Measurements from ENCODE around the gene ANKRD30BL. TPM values are rescaled to one million over a fixed set of nuclear protein-coding genes. Genes with fewer than 3 reads are reported as not detected.
"Not testable (repeated sequence)": the region's sequence is repeated elsewhere in the genome, so short reads cannot be mapped to it uniquely, and the experiment has no call there.

Gene ANKRD30BL, protein sequence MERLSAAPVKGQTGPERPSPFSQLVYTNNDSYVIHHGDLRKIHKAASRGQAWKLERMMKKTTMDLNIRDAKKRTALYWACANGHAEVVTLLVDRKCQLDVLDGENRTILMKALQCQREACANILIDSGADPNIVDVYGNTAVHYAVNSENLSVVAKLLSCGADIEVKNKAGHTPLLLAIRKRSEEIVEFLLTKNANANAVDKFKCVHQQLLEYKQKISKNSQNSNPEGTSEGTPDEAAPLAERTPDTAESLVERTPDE
- total RNA-seq, result not detected in 2 replicates

- not testable (repeated sequence) for DNase-seq
Measured at GRCh38 chr2:132161161-132162124, at the start of gene ANKRD30BL. ANKRD30BL (minus strand) TSS chr2:132161952; CDS start chr2:132161705, 247 bp downstream.

- DNase-seq, result not testable (repeated sequence)
Measured at GRCh38 chr2:132202866-132203265, 41.1 kb upstream of the ANKRD30BL start.

DNA sequence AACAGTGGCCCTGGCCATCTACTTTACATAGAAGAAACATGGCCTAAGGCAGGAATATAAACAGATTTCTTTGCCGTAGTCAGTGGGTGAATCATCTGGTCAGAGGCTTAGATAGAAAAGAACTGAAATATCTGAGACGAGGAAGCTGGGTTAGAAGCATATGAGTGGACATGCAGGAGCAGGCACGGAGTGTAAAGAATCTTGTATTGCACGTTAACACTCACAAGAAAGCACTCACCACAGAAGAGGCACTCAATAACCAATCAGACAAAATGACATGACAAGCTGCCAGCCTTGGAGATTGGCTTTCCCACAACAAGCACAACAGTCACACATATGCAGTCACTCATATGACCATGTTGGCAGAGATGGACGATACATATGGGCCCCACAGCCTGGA lies 31.1 kb upstream of the ANKRD30BL start:
- DNase-seq, result not testable (repeated sequence)

- not testable (repeated sequence) for DNase-seq
Measured at GRCh38 chr2:132167100-132167499, 5.3 kb upstream of the ANKRD30BL start.

DNA sequence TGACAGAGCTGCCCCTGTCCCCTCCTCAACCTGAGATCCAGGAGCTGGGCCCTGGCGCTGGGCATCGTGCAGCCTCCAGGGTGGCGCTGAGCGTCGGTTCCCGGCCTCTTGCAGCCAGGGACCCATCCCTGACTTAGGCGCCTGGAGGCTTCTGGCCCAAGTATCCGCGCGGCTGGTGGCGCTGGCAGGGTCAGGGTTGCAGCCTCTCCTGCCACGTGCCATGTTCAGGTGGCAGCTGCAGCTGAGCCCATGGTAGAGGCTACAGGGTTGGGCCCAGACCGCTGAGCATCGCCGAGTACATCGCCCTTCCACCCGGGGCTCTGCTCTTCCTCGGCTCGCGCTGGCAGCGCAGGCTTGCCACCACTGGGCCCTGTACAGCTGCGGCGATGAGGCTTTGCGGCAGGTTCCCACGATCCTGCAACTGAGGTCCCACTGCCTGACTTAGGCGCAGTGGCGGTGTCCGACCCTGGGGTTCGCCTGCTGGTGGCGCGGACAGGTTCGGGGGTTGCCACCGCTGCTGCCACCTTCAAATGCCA lies 441 bp upstream of the ANKRD30BL start:
- not testable (repeated sequence) for DNase-seq

DNA sequence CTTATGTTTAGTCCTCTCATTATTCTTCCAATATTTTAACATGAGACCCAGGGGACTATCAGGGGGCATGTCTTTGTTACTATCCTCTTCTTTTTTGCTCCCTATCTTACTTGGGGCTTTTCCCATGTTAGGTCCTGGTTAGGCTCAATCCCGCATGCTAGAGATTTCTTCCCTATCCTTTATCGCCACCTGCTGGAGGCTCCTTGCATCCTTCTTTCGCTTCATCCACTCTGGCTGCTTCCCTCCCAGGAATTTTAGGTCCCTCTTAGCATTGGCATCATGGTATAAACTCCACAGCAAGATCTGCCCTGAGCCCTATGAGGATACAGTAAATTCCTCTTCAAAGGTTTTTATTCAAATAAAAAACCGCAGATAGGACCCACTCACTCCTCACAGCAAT lies 15.0 kb downstream of the ANKRD30BL start:
- peak; percentile 72 for DNase-seq

All from dermis blood vessel endothelial cell (primary cell).